ENCODE results near the gene DNAJB11.
"Not testable (repeated sequence)": the region's sequence is repeated elsewhere in the genome, so short reads cannot be mapped to it uniquely, and the experiment has no call there.

The DNAJB11 gene

GRCh38 chr3:186620213-186621092, 49.9 kb downstream of the DNAJB11 start:
- no peak for DNase-seq

GRCh38 chr3:186621894-186622650, 51.6 kb downstream of the DNAJB11 start:
- DNase-seq: no peak

- no peak for DNase-seq
Measured at GRCh38 chr3:186622651-186623310, 52.3 kb downstream of the DNAJB11 start.

- no peak for DNase-seq
Measured at GRCh38 chr3:186624598-186624997, 54.1 kb downstream of the DNAJB11 start.

GRCh38 chr3:186625600-186626042, 55.1 kb downstream of the DNAJB11 start:
- DNase-seq: no peak

- no peak for DNase-seq
Measured at GRCh38 chr3:186626254-186626847, 55.8 kb downstream of the DNAJB11 start.

GRCh38 chr3:186627852-186628414, 57.4 kb downstream of the DNAJB11 start:
- no peak for DNase-seq

GRCh38 chr3:186628756-186629155, 58.2 kb downstream of the DNAJB11 start:
- no peak for DNase-seq

GRCh38 chr3:186630950-186631641, 60.6 kb downstream of the DNAJB11 start:
- no peak for DNase-seq

GRCh38 chr3:186633481-186633880, 63.0 kb downstream of the DNAJB11 start:
- no peak for DNase-seq

- not testable (repeated sequence) for DNase-seq
Measured at GRCh38 chr3:186634207-186634606, 63.7 kb downstream of the DNAJB11 start.
